AG20443 (cell line): ENCODE results near the gene MILR1.
"Not testable (repeated sequence)": the region's sequence is repeated elsewhere in the genome, so short reads cannot be mapped to it uniquely, and the experiment has no call there.

ENCODE experiments used
- DNase-seq: peaks from one replicate; pipeline ENCODE4 v3.0.0; 2012; ENCODE audit warnings: low spot score, mixed read lengths

Gene MILR1, protein sequence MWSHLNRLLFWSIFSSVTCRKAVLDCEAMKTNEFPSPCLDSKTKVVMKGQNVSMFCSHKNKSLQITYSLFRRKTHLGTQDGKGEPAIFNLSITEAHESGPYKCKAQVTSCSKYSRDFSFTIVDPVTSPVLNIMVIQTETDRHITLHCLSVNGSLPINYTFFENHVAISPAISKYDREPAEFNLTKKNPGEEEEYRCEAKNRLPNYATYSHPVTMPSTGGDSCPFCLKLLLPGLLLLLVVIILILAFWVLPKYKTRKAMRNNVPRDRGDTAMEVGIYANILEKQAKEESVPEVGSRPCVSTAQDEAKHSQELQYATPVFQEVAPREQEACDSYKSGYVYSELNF

GRCh38 chr17:64448665-64449512 lies at the start of gene MILR1:
Gene MILR1, plus strand, starts transcription at chr17:64449115. Its CDS starts 54 bp downstream, at chr17:64449169.
- DNase-seq: peak; percentile 82

DNA sequence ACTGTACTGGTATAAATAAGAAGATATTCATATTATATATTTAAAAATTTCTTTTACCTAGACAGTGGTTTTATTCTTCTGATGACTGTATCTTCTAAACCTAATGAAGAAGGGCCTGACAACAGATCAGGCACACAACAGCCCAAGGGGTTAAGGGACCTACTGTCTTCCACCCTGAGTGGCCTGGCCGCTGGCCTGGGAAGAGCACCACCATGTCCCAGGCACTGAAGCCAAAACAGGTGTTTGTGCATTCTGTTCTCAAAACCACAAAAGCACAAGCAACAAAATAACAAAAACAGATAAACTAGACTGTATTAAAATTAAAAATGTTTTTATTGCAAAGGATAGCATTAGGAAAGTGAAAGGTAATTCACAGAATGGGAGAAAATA lies 49.2 kb upstream of the MILR1 start:
- DNase-seq: no peak

- no peak for DNase-seq
These were observed 48.3 kb upstream of the MILR1 start for GRCh38 chr17:64400642-64401041.

GRCh38 chr17:64401244-64401860 lies 47.6 kb upstream of the MILR1 start:
- no peak for DNase-seq

DNA sequence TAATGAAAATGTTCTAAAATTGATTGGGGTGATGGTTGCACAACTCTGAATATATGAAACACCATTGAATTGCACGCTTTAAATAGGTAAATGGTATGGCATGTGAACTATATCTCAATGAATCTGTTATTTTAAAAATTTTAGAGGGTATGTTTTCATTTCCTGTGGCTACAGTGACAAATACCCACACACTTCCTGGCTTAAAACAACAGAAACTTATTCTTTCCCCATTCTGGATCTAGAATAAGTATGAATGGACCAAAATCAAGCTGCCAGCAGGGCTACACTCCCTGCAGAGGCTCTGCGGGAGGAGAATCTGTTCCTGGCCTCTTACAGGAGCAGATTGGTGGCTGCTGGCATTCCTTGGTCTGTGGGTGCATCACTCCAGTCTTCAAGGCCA lies 47.0 kb upstream of the MILR1 start:
- no peak for DNase-seq

DNA sequence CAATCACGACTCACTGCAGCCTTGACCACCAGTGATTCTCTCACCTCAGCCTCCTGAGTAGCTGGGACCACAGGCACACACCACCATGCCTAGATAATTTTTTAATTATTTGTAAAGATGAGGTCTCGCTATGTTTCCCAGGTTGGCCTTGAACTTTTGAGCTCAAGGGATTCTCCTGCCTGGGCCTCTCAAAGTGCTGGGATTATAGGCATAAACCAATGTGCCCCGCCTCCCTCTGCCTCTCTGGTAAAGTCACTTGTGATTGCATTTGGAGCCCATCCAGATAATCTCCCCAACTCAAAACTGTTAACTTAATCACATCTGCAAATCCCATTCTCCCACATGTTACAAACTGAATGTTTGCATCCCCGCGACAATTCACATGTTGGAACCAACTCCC lies 46.4 kb upstream of the MILR1 start:
- DNase-seq: no peak

DNA sequence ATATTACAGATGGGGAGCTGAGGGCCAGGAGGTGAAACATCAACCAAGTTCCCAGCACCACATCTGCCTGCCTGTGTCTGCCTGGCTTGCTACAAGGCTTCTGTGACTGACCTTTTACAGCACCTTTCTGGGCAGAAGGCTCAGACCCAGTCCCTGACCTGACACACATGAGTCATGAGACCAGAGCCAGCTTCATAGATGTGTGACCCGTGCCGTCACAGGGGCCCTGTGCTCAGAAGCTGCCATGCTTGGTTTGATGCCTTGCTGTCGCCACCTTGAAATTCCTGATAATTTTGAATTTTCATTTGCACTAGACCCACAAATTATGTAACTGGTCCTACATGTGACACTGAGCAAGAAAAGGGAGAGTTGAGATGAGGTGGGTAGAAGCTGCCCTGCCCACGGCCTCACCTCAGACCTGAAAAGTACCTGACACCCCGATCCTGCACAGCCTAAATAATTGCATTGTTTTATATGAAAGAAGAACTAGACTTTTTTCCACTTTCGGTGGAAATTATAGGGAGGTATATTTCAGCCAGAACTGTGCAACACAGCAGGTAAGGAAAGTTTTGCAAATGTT lies 44.9 kb upstream of the MILR1 start:
- DNase-seq: no peak

DNA sequence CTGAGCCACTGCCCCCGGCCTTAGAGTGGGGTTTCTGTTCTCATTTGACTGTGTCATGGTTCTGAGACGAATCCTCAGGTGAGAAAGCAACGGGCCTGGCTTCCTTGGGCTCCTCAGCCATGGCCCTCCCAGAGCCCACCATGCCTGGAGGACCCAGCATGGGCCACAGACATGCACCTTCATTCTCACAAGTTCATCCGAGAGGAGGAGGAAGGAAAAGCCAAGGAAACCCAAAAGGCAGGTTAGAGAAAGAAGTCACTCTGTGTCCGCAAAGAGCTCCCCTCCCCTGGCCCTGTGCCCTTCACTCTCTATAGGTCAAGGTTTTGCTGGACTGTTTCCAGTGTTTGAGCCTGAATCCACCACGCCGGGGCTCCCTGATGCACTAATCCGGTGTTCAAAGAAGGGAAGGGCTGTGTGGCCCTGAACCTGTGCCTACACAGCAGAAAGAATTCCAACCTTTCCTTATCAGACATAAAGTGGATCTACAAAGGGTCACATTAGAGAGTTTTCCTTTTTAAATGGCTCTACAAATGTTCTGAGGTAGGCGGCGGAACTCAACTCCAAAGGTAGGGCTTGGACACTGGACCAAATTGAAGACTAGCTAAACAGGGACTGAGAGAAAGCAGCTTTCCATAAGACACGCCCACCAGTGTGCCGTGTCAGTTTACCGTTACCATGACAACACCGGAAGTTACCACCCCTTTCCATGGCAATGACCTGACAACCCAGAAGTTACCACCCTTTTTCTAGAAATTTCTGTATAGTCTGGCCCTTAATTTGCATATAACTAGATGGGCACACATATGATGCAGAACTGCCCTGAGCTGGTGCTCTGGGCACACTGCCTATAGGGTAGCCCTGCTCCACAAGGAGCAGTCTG lies 42.4 kb upstream of the MILR1 start:
- DNase-seq: no peak

- no peak for DNase-seq
These were observed 38.0 kb upstream of the MILR1 start for GRCh38 chr17:64410750-64411490.

GRCh38 chr17:64411999-64412771 lies 36.7 kb upstream of the MILR1 start:
- DNase-seq: peak; percentile 28

DNA sequence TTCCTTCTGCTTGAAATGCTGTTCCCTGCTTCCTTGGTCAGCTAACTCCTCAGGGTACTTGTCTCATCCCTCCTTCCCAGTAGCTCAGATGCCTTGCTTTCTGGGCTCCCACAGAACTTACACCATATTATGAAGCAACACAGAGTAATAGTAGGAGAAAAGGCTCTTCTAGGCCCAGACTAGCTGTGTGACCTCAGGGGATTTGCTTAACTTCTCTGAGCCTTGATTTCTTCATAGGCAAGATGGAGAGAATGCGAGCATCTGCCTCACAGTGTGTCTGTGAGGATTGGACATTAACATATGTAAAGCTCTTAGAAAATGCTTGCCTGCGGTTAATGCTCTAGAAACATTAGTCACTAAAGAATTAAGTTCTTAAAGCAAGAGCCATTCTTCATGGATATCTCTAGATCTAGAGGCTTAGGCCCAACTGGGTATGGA lies 36.0 kb upstream of the MILR1 start:
- no peak for DNase-seq

- no peak for DNase-seq
These were observed 35.4 kb upstream of the MILR1 start for GRCh38 chr17:64413513-64413912.

DNA sequence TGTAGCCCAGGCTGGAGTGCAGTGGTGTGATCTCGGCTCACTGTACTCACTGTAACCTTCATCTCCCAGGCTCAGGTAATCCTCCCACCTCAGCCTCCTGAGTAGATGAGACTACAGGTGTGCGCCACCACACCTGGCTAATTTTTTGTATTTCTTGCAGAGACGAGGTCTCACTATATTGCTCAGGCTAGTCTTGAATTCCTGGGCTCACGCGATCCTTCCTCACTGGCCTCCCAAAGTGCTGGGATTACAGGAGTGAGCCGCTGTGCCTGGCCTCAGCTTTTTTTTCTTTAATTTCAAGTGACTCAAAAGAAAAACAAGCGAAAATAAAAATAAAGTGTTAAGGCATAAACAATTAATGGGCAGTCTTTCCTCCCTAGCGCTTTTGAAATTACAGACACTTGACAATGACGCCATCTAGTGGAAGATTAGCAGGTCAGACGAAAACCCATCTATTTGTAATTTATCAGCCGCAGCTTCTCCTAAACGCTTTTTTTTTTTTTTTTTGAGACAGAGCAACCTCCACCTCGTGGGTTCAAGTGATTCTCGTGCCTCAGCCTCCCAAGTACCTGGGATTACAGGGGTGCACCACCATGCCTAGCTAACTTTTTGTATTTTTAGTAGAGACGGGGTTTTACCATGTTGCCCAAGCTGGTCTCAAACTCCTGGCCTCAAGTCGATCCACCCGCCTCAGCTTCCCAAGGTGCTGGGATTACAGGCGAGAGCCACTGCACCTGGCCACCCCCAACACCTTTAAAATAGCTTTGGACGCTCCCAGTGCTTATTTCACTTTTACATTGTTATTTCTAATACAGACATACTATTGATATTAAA lies 30.2 kb upstream of the MILR1 start:
- peak; percentile 75 for DNase-seq

GRCh38 chr17:64420143-64420670 lies 28.7 kb upstream of the MILR1 start:
- peak; percentile 76 for DNase-seq

- not testable (repeated sequence) for DNase-seq
These were observed 26.8 kb upstream of the MILR1 start for GRCh38 chr17:64422121-64422520.

DNA sequence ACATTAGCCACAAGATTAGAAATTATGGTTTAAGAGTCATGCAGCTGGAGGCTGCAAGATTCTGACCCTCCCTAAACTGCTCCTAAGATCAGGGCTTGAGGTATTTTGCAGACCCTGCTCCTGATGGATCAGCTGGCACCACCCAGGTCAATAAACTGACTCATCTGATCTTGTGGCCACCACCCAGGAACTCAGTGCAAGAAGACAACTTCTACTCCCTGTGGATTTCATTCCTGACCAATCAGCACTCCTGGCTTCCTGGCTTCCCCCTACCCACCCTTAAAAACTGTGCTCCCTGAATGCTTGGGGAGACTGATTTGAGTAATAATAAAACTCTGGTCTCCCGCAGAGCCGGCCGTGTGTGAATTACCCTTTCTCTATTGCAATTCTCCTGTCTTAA lies 25.0 kb upstream of the MILR1 start:
- DNase-seq: no peak

- DNase-seq: no peak
These were observed 24.5 kb upstream of the MILR1 start for GRCh38 chr17:64424324-64424849.

GRCh38 chr17:64425191-64425590 lies 23.7 kb upstream of the MILR1 start:
- no peak for DNase-seq
